Dermis lymphatic vessel endothelial cell (primary cell): ENCODE data around the gene NPFFR2. TPM values are rescaled to one million over a fixed set of nuclear protein-coding genes. Genes with fewer than 3 reads are reported as not detected.

ENCODE experiments used
- total RNA-seq: library from RNA; depleted of rRNA; stranded (reverse); fragments of >200 nt; gene quantifications from 2 replicates; pipeline ENCODE4 v1.2.1, GENCODE V29; 2014

Gene NPFFR2
- total RNA-seq, result not detected in 2 replicates

DNA sequence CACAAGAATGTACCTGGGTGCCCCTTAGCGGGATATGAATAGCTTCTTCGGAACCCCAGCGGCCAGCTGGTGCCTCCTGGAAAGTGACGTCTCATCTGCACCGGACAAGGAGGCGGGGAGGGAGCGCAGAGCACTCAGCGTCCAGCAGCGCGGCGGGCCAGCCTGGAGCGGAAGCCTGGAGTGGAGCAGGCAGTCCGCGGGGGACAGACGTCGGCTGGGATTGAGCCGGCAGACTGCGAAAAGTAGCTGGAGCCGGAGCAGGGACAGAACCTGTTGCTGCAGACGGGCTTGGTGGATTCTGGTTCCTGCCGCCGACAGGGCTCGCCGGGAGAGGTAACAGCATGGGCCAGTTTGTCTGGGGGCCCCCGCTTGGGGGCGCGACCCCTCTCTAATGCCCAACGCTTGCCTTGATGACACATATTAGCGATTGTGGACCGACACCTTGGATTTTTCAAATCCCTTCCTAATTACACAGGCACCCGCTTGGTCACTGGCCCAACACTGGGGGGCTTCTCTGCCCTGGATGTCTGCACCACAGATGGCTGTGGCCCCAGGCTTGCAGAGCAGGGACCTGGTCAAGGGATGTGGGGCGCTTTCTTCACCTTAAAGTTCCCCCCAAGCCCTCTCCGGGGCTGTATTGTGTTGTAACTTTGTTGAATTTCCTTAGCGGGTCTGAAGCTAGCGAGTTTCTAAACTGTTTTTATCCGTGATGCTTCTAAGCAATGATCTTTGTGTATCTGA lies at the start of gene NPFFR2:
Gene NPFFR2, plus strand, starts transcription at position 133 of the 741 bp plus-strand sequence. CDS start 96,592 bp downstream, outside the sequence.

Other genes with a start within 250 kb of the NPFFR2 start
- gene GC, start 247.9 kb upstream of the NPFFR2 start, total RNA-seq, result not detected in 2 replicates